ENCODE results near the gene TUG1.

The TUG1 gene

GRCh38 chr22:30998329-30998728 lies 29.3 kb downstream of the TUG1 start:
- Histone ChIP-seq H3K4me3 (no peak overlapping the region), H3K27ac (no peak overlapping the region), H3K27me3 (no peaks in the 10 kb centered on the region), H3K4me2 (no peak overlapping the region), H3K36me3 (no peaks in the 10 kb centered on the region), H3K4me1 (peaks cover 8 to 33% (median 18%) of the 10 kb centered on the region in 10 experiments; a peak in 16 of 20 replicates), H4K20me1 (no peaks in the 10 kb centered on the region), H3K9me3 (replicated peaks in 1 of 11) (0 out of 22 replicates have a peak, but pooled peaks cover 0 to 4% (median 0%) of the 10 kb centered on the region in 11 experiments), H3K9ac (no peak overlapping the region)
- TF ChIP-seq Cebpa-rat (IDR thresholded peaks at IDR 0.05), result no peak

- Histone ChIP-seq H3K4me3 (no peak overlapping the region), H3K9me3 (replicated peaks in 1 of 11) (peaks cover 12 to 22% (median 18%) of the 10 kb centered on the region in 11 experiments), H4K20me1 (no peaks in the 10 kb centered on the region), H3K9ac (no peak overlapping the region), H3K4me2 (no peak overlapping the region), H3K27ac (no peak overlapping the region), H3K4me1 (peaks cover under 1 to 16% (median 6%) of the 10 kb centered on the region in 10 experiments; a peak in 15 of 20 replicates), H3K36me3 (no peaks in the 10 kb centered on the region), H3K27me3 (no peaks in the 10 kb centered on the region)
- TF ChIP-seq Cebpa-rat (IDR thresholded peaks at IDR 0.05), result no peak
These were observed 32.2 kb downstream of the TUG1 start for GRCh38 chr22:31001124-31001770.

- H3K4me2 ChIP-seq, result no peak overlapping the region
- TF ChIP-seq Cebpa-rat (IDR thresholded peaks at IDR 0.05), result no peak
These were observed 36.5 kb downstream of the TUG1 start for GRCh38 chr22:31005535-31005934.

GRCh38 chr22:31019191-31019930 lies 50.3 kb downstream of the TUG1 start:
- Histone ChIP-seq H3K4me3 (no peak overlapping the region), H3K9ac (no peak overlapping the region)
- no peak for TF ChIP-seq Cebpa-rat (IDR thresholded peaks at IDR 0.05)

More at GRCh38 chr22:31005535-31005934, 36.5 kb downstream of the TUG1 start:
- H3K27me3 ChIP-seq, result no peaks in the 10 kb centered on the region
- no peak overlapping the region for H3K9ac ChIP-seq
- no peaks in the 10 kb centered on the region for H3K36me3 ChIP-seq
- peaks cover 21 to 52% (median 38%) of the 10 kb centered on the region in 11 experiments for H3K9me3 ChIP-seq (replicated peaks in 1 of 11)
- H3K4me3 ChIP-seq, result no peak overlapping the region
- no peaks in the 10 kb centered on the region for H3K4me1 ChIP-seq
- no peaks in the 10 kb centered on the region for H4K20me1 ChIP-seq
- H3K27ac ChIP-seq, result no peak overlapping the region

GRCh38 chr22:31020334-31020733 lies 51.3 kb downstream of the TUG1 start:
- peaks cover 0 to 9% (median 0%) of the 10 kb centered on the region in 11 experiments; a peak in 3 of 22 replicates for H3K9me3 ChIP-seq (replicated peaks in 1 of 11)
- no peak overlapping the region for H3K27ac ChIP-seq
- H3K27me3 ChIP-seq, result no peaks in the 10 kb centered on the region
- H3K4me1 ChIP-seq, result 0 out of 20 replicates have a peak, but pooled peaks cover 0 to 3% (median 0%) of the 10 kb centered on the region in 10 experiments
- H4K20me1 ChIP-seq, result no peaks in the 10 kb centered on the region
- H3K4me2 ChIP-seq, result no peak overlapping the region
- H3K9ac ChIP-seq, result no peak overlapping the region
- no peak for TF ChIP-seq Cebpa-rat (IDR thresholded peaks at IDR 0.05)
- no peak overlapping the region for H3K4me3 ChIP-seq
- no peaks in the 10 kb centered on the region for H3K36me3 ChIP-seq

More at GRCh38 chr22:31019191-31019930, 50.3 kb downstream of the TUG1 start:
- Histone ChIP-seq H3K4me2 (no peak overlapping the region), H3K27ac (no peak overlapping the region), H4K20me1 (no peaks in the 10 kb centered on the region), H3K27me3 (no peaks in the 10 kb centered on the region), H3K9me3 (replicated peaks in 1 of 11) (peaks cover 0 to 9% (median 0%) of the 10 kb centered on the region in 11 experiments; a peak in 3 of 22 replicates), H3K4me1 (0 out of 20 replicates have a peak, but pooled peaks cover 0 to 3% (median 0%) of the 10 kb centered on the region in 10 experiments), H3K36me3 (no peaks in the 10 kb centered on the region)

- Histone ChIP-seq H3K27me3 (no peaks in the 10 kb centered on the region), H3K9ac (no peak overlapping the region), H3K4me1 (0 out of 20 replicates have a peak, but pooled peaks cover 0 to 3% (median 0%) of the 10 kb centered on the region in 10 experiments), H3K9me3 (replicated peaks in 1 of 11) (peaks cover 0 to 10% (median 2%) of the 10 kb centered on the region in 11 experiments; a peak in 6 of 22 replicates), H4K20me1 (no peaks in the 10 kb centered on the region), H3K36me3 (no peaks in the 10 kb centered on the region), H3K4me2 (no peak overlapping the region), H3K4me3 (no peak overlapping the region), H3K27ac (no peak overlapping the region)
- no peak for TF ChIP-seq Cebpa-rat (IDR thresholded peaks at IDR 0.05)
These were observed 53.5 kb downstream of the TUG1 start for GRCh38 chr22:31022516-31022915.
